Measurements from ENCODE around the gene S100A8.

- no peak for TF ChIP-seq CTCF (IDR thresholded peaks at IDR 0.05; ENCODE audit: low read depth, low read length)
- TF ChIP-seq EZH2phosphoT487 (IDR thresholded peaks at IDR 0.05; ENCODE audit: low read depth), result no peak
Observed at GRCh38 chr1:153420306-153420705, 29.4 kb upstream of the S100A8 start.

Data from OCI-LY3 (cell line).